Body of pancreas (tissue), 4 donors: ENCODE measurements around the gene CKMT2.

Source experiments
- CTCF ChIP-seq, 7 experiments: fragments of 450-650 bp in 4 of 7; fragments of 200-600 bp in 3 of 7; sonication (generic) in 3 of 7; IDR thresholded peaks; one replicate each; pipeline ENCODE4 v1.5.1; 2016 to 2019; ENCODE audit warnings: antibody characterized with exemption in 7 of 7
- POLR2A ChIP-seq, 3 donors: fragments of 450-650 bp; IDR thresholded peaks; one replicate each; pipeline ENCODE4 v1.6.1; 2016; ENCODE audit warnings: antibody characterized with exemption in 3 of 3, mild to moderate bottlenecking in 2 of 3

GRCh38 chr5:81209869-81210493, 23.1 kb upstream of the CKMT2 start:
- no peak for TF ChIP-seq CTCF (IDR thresholded peaks at IDR 0.05)
- no peak for TF ChIP-seq POLR2A (IDR thresholded peaks at IDR 0.05)
